MM.1S (cell line): ENCODE results near the gene ANXA6.

ENCODE experiments used
- CTCF ChIP-seq: fragments of 300-600 bp; sonication (generic); IDR thresholded peaks from 2 replicates; pipeline ENCODE4 v1.5.1; 2016; ENCODE audit warnings: antibody characterized with exemption, low read length, mixed read lengths
- EZH2 ChIP-seq: fragments of 300-600 bp; sonication (generic); optimal IDR thresholded peaks from 2 replicates; pipeline ENCODE3; 2017; ENCODE audit warnings: low read depth, mild to moderate bottlenecking, antibody characterized with exemption, low read length, mixed read lengths
- EZH2phosphoT487 ChIP-seq: fragments of 300-600 bp; sonication (generic); IDR thresholded peaks from 2 replicates; pipeline ENCODE4 v1.6.1; 2018; ENCODE audit warnings: antibody characterized with exemption, low read length

GRCh38 chr5:151071848-151072629 lies 85.5 kb downstream of the ANXA6 start:
- TF ChIP-seq CTCF (no peak), EZH2 (no peak), EZH2phosphoT487 (no peak)
